DMS153 treated with DMSO at 0.1 percent for 48 hours (cell line): Measurements from ENCODE around the gene CCL7.

Experiments used
- DNase-seq: peaks from one replicate; lab custom pipeline; 2025; ENCODE audit not compliant: unreplicated experiment; lab: John Stamatoyannopoulos, UW

CCL7 gene

GRCh38 chr17:34283571-34283970, 13.6 kb downstream of the CCL7 start:
- no peak for DNase-seq

GRCh38 chr17:34285286-34285792, 15.3 kb downstream of the CCL7 start, which contains the start of gene CCL11:
TSS of gene CCL11 (plus strand) at chr17:34285742. CDS start at chr17:34285809, 67 bp downstream.
- no peak for DNase-seq

- DNase-seq = no peak
These were observed 17.9 kb downstream of the CCL7 start for GRCh38 chr17:34287875-34288274.

GRCh38 chr17:34290586-34290985, 20.6 kb downstream of the CCL7 start:
- DNase-seq = no peak

GRCh38 chr17:34291721-34292348, 21.8 kb downstream of the CCL7 start:
- peak; percentile 18 for DNase-seq

- DNase-seq = no peak
These were observed 29.0 kb downstream of the CCL7 start for GRCh38 chr17:34299027-34299426.

- DNase-seq = peak; percentile 19
These were observed 30.0 kb downstream of the CCL7 start for GRCh38 chr17:34299956-34300577.

- no peak for DNase-seq
These were observed 30.8 kb downstream of the CCL7 start for GRCh38 chr17:34300652-34301370.

GRCh38 chr17:34301986-34302385, 32.0 kb downstream of the CCL7 start:
- no peak for DNase-seq

GRCh38 chr17:34302636-34303035, 32.6 kb downstream of the CCL7 start:
- DNase-seq = no peak

GRCh38 chr17:34303606-34304005, 33.6 kb downstream of the CCL7 start:
- DNase-seq = no peak

GRCh38 chr17:34305061-34305460, 35.0 kb downstream of the CCL7 start:
- no peak for DNase-seq

GRCh38 chr17:34305606-34306005, 35.6 kb downstream of the CCL7 start:
- DNase-seq = no peak

GRCh38 chr17:34306466-34306865, 36.4 kb downstream of the CCL7 start:
- DNase-seq = peak; percentile 13

GRCh38 chr17:34307110-34307509, 37.1 kb downstream of the CCL7 start:
- DNase-seq = no peak

GRCh38 chr17:34308371-34308770, 38.4 kb downstream of the CCL7 start:
- DNase-seq = no peak

GRCh38 chr17:34311291-34311690, 41.3 kb downstream of the CCL7 start:
- DNase-seq = no peak

- no peak for DNase-seq
These were observed 42.1 kb downstream of the CCL7 start for GRCh38 chr17:34312080-34312479.

- DNase-seq = no peak
These were observed 43.1 kb downstream of the CCL7 start for GRCh38 chr17:34313164-34313563.

- no peak for DNase-seq
These were observed 44.3 kb downstream of the CCL7 start for GRCh38 chr17:34314279-34314678.

GRCh38 chr17:34318474-34318873, 48.5 kb downstream of the CCL7 start:
- no peak for DNase-seq

- no peak for DNase-seq
These were observed 49.0 kb downstream of the CCL7 start, which contains the start of gene CCL8 for GRCh38 chr17:34319039-34319483. TSS of gene CCL8 (plus strand) at chr17:34319435. CDS start at chr17:34319502, 67 bp downstream.
